Esophagus squamous epithelium (tissue), 4 donors: ENCODE results near the gene MTAP.

Experiments used
- POLR2A ChIP-seq, 4 donors: fragments of 450-650 bp; IDR thresholded peaks; one replicate each; pipeline ENCODE4 v1.6.1; 2017; ENCODE audit warnings: antibody characterized with exemption in 4 of 4, mild to moderate bottlenecking in 4 of 4, moderate library complexity in 3 of 4
- TF ChIP-seq, protein P1 (sequence below), 6 experiments: fragments of 450-650 bp in 4 of 6; fragments of 200-600 bp in 2 of 6; sonication (generic) in 2 of 6; IDR thresholded peaks; one replicate each; pipeline ENCODE4 v1.5.1; 2016 to 2019; ENCODE audit warnings: antibody characterized with exemption in 6 of 6, mild to moderate bottlenecking in 4 of 6, moderate library complexity in 4 of 6

DNA sequence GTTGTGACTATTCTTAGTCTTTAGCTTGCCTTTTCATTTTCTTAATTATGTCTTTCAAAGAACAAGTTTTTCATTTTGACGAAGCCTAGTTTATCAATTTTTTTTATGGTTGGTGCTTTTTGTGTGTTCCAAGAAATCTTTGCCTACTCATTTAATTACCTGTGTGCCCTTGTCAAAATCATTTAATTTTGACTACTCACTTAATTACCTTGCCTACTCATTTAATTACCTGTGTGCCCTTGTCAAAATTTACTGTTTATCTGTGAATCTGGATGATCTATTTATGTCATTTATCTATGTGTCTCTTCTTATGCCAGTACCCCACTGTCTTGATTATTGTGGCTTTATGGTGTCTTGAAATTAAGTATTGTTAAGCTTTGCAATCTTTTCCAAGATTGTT lies 63.9 kb downstream of the MTAP start:
- TF ChIP-seq, protein P1, sequence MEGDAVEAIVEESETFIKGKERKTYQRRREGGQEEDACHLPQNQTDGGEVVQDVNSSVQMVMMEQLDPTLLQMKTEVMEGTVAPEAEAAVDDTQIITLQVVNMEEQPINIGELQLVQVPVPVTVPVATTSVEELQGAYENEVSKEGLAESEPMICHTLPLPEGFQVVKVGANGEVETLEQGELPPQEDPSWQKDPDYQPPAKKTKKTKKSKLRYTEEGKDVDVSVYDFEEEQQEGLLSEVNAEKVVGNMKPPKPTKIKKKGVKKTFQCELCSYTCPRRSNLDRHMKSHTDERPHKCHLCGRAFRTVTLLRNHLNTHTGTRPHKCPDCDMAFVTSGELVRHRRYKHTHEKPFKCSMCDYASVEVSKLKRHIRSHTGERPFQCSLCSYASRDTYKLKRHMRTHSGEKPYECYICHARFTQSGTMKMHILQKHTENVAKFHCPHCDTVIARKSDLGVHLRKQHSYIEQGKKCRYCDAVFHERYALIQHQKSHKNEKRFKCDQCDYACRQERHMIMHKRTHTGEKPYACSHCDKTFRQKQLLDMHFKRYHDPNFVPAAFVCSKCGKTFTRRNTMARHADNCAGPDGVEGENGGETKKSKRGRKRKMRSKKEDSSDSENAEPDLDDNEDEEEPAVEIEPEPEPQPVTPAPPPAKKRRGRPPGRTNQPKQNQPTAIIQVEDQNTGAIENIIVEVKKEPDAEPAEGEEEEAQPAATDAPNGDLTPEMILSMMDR (IDR thresholded peaks at IDR 0.05), result no peak
- TF ChIP-seq POLR2A (IDR thresholded peaks at IDR 0.05), result no peak
